Activated T-cell treated with anti-CD3 and anti-CD28 coated beads, Interleukin-2, amount 50 U/mL, for 4 hours (primary cell): ENCODE data around the gene ADAMTS12. TPM values are rescaled to one million over a fixed set of nuclear protein-coding genes. Genes with fewer than 3 reads are reported as not detected.

ENCODE experiments used
- ATAC-seq, 2 donors: fragments of 200-7000 bp; cut with Tn5 transposase; one replicate each; pipeline ENCODE4 v1.10.0; 2021
- DNase-seq: peaks from one replicate; pipeline ENCODE4 v3.0.0-alpha.2; 2020
- H3K27me3 Mint-ChIP-seq: one replicate; pipeline ENCODE4 v1.8.0; 2021; ENCODE audit warnings: low read depth, mixed read lengths
- H3K36me3 Mint-ChIP-seq: one replicate; pipeline ENCODE4 v1.8.0; 2022; ENCODE audit warnings: mixed read lengths; ENCODE audit not compliant: insufficient read depth
- H3K4me1 Mint-ChIP-seq: one replicate; pipeline ENCODE4 v1.8.0; 2021; ENCODE audit warnings: low read depth, mixed read lengths
- H3K4me3 Mint-ChIP-seq: one replicate; pipeline ENCODE4 v1.8.0; 2021; ENCODE audit warnings: mild to moderate bottlenecking, moderate library complexity, mixed read lengths
- H3K9me3 Mint-ChIP-seq: one replicate; pipeline ENCODE4 v1.8.0; 2021; ENCODE audit warnings: mixed read lengths
- total RNA-seq, 3 donors: library from RNA; stranded (reverse); gene quantifications; one replicate each; pipeline ENCODE4 v1.2.1, GENCODE V29; 2021

Gene ADAMTS12
- total RNA-seq, 3 donors from 2014 or later: 0.03 TPM; not detected in 2

GRCh38 chr5:33756491-33756890 is 135.3 kb downstream of the ADAMTS12 start:
- no peaks in the 10 kb centered on the region for H3K4me1 Mint-ChIP-seq
- no peak overlapping the region for H3K4me3 Mint-ChIP-seq
- no peak for ATAC-seq

GRCh38 chr5:33755231-33755630 is 136.6 kb downstream of the ADAMTS12 start:
- DNase-seq (no peak), ATAC-seq (no peak)
- no peaks in the 10 kb centered on the region for H3K9me3 Mint-ChIP-seq
- no peaks in the 10 kb centered on the region for H3K4me1 Mint-ChIP-seq
- H3K27me3 Mint-ChIP-seq: no peaks in the 10 kb centered on the region
- H3K4me3 Mint-ChIP-seq: no peak overlapping the region
- H3K36me3 Mint-ChIP-seq: no peaks in the 10 kb centered on the region

More at GRCh38 chr5:33756491-33756890, 135.3 kb downstream of the ADAMTS12 start:
- H3K36me3 Mint-ChIP-seq: no peaks in the 10 kb centered on the region
- no peak for DNase-seq
- no peaks in the 10 kb centered on the region for H3K9me3 Mint-ChIP-seq
- no peaks in the 10 kb centered on the region for H3K27me3 Mint-ChIP-seq

GRCh38 chr5:33753704-33754103 is 138.1 kb downstream of the ADAMTS12 start:
- DNase-seq: no peak
- Mint-ChIP-seq H3K36me3 (no peaks in the 10 kb centered on the region), H3K4me1 (no peaks in the 10 kb centered on the region), H3K27me3 (no peaks in the 10 kb centered on the region), H3K9me3 (no peaks in the 10 kb centered on the region), H3K4me3 (no peak overlapping the region)
- ATAC-seq: no peak

DNA sequence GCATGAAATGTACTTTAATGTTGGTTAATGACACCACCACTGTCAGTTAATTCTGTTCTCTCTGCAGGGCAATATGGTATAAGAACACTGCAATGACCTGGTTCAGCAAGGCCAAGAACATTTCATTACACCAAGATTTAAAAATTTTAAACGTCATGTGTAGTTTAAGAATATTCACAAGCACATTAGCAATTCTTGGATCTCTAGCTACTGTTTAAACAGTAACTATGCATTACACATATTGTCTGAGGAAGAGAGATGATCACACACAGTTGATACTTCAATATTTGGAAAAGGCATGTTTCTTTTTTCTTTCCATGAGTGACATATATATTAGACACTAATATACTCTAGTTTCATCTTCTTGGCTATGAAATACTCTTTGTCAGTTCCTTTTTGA is 143.0 kb downstream of the ADAMTS12 start:
- Mint-ChIP-seq H3K36me3 (no peaks in the 10 kb centered on the region), H3K4me3 (no peak overlapping the region), H3K27me3 (no peaks in the 10 kb centered on the region), H3K9me3 (no peaks in the 10 kb centered on the region), H3K4me1 (no peaks in the 10 kb centered on the region)
- DNase-seq: no peak
- no peak for ATAC-seq

DNA sequence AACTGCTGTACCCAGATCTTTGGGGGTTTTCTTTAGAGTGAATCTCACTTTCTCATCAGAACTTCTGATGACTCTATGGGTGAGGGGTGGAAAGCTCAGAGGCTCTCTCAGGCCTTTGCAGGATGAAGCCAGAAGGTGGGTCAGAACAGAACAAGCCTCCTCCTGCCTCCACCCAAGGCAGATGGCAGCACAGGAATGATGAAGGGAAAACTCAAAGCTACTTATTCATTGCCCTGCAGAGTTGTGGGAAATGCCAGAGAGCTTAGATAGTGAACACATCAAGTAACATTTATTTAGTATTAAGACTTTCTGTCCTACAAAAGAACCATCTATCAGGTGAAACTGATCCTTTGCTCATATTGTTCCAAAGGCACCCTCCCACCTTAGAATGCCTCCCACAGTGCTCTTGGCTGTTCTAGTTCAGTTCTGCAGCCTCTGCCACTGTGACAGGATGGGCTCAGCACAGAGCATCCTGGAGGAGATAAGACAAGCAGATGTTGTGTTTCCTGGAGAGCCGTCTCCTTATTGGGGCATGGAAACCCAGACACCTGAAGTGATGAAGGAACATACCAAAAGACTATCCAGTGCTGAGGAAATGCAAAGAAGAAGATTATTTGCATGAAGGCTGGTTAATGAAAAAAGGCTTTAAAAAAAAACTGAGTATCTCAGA is 146.6 kb downstream of the ADAMTS12 start:
- DNase-seq (no peak), ATAC-seq (no peak)
- H3K36me3 Mint-ChIP-seq: no peaks in the 10 kb centered on the region
- H3K4me1 Mint-ChIP-seq: no peaks in the 10 kb centered on the region
- H3K27me3 Mint-ChIP-seq: no peaks in the 10 kb centered on the region
- H3K4me3 Mint-ChIP-seq: no peak overlapping the region
- no peaks in the 10 kb centered on the region for H3K9me3 Mint-ChIP-seq

DNA sequence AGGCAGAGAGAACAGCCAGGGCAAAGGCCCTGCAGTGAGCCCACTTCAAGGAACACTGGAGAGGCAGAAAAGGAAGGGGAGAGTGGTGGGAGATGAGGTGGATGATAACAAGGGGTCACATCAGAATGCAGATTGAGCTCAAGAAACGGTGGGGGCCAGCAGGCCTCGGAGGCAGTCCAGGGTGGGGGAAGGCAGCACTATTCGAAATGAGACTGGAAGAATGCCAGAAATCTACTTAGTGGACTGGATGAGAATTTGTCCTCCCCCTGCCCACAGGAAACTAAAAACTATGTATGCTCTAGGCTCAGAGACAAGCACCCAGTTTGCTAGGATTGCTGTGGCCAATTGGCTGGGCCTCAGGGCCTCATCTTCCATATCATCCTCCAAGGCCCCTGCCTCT is 148.7 kb downstream of the ADAMTS12 start:
- H3K9me3 Mint-ChIP-seq: no peaks in the 10 kb centered on the region
- DNase-seq (no peak), ATAC-seq (no peak)
- H3K4me3 Mint-ChIP-seq: no peak overlapping the region
- no peaks in the 10 kb centered on the region for H3K4me1 Mint-ChIP-seq
- no peaks in the 10 kb centered on the region for H3K36me3 Mint-ChIP-seq
- H3K27me3 Mint-ChIP-seq: no peaks in the 10 kb centered on the region

- no peaks in the 10 kb centered on the region for H3K9me3 Mint-ChIP-seq
- no peak for ATAC-seq
- H3K4me1 Mint-ChIP-seq: no peaks in the 10 kb centered on the region
- no peaks in the 10 kb centered on the region for H3K36me3 Mint-ChIP-seq
- H3K27me3 Mint-ChIP-seq: no peaks in the 10 kb centered on the region
- H3K4me3 Mint-ChIP-seq: no peak overlapping the region
- DNase-seq: no peak
These were observed 149.6 kb downstream of the ADAMTS12 start for GRCh38 chr5:33742181-33742580.

GRCh38 chr5:33738967-33739366 is 152.8 kb downstream of the ADAMTS12 start:
- Mint-ChIP-seq H3K27me3 (no peaks in the 10 kb centered on the region), H3K36me3 (no peaks in the 10 kb centered on the region), H3K9me3 (peaks cover 2% of the 10 kb centered on the region), H3K4me3 (no peak overlapping the region), H3K4me1 (no peaks in the 10 kb centered on the region)
- DNase-seq: no peak
- ATAC-seq: no peak

- ATAC-seq: no peak
- H3K4me3 Mint-ChIP-seq: no peak overlapping the region
- no peak for DNase-seq
- H3K36me3 Mint-ChIP-seq: no peaks in the 10 kb centered on the region
- H3K9me3 Mint-ChIP-seq: peaks cover 2% of the 10 kb centered on the region
- H3K27me3 Mint-ChIP-seq: no peaks in the 10 kb centered on the region
- H3K4me1 Mint-ChIP-seq: no peaks in the 10 kb centered on the region
These were observed 153.7 kb downstream of the ADAMTS12 start for GRCh38 chr5:33738097-33738496.

GRCh38 chr5:33737697-33738096 is 154.1 kb downstream of the ADAMTS12 start:
- no peak overlapping the region for H3K4me3 Mint-ChIP-seq
- no peaks in the 10 kb centered on the region for H3K27me3 Mint-ChIP-seq
- no peaks in the 10 kb centered on the region for H3K4me1 Mint-ChIP-seq
- no peaks in the 10 kb centered on the region for H3K36me3 Mint-ChIP-seq
- DNase-seq (no peak), ATAC-seq (no peak)
- peaks cover 2% of the 10 kb centered on the region for H3K9me3 Mint-ChIP-seq

DNA sequence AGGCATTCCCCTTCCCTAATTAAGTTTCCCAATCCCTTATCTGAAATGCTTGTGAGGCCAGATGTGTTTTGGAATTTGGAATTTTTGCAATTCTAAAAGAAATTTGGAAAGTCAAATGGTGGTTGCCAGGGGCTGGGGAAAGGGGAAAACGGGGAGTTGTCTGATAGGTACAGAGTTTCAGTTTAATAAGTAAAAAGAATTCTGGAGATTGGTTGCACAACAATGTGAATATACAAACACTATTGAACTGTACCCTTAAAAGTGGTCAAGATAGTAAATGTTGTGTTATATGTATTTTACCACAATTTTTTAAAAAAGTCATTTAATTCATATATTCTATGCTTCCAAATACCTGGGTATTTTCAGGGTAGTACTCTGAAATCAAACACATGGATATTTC is 154.5 kb downstream of the ADAMTS12 start:
- peaks cover 2% of the 10 kb centered on the region for H3K9me3 Mint-ChIP-seq
- H3K27me3 Mint-ChIP-seq: no peaks in the 10 kb centered on the region
- DNase-seq: no peak
- no peak for ATAC-seq
- no peaks in the 10 kb centered on the region for H3K36me3 Mint-ChIP-seq
- no peaks in the 10 kb centered on the region for H3K4me1 Mint-ChIP-seq
- H3K4me3 Mint-ChIP-seq: no peak overlapping the region

DNA sequence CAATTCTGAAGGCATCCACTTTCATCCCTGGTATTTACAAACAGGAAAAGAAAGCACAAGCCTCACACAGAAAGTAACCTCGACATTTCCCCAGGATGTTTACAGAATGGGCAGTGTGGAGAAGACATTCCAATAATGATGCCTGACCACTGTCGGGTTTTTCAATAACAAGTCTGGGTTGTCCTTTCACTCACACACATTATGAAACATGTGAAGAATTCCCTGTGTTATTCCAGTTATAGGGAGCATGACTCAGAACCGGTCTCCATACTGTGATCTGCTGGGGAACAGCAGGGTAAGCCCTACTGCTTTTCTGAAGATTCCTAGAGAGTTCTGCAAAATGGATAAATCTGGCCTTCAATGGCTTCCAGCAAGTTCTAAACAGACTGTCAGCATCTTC is 155.3 kb downstream of the ADAMTS12 start:
- ATAC-seq (no peak), DNase-seq (no peak)
- Mint-ChIP-seq H3K9me3 (peaks cover 2% of the 10 kb centered on the region), H3K4me1 (no peaks in the 10 kb centered on the region), H3K27me3 (peaks cover 3% of the 10 kb centered on the region), H3K36me3 (no peaks in the 10 kb centered on the region), H3K4me3 (no peak overlapping the region)

GRCh38 chr5:33735072-33735471 is 156.7 kb downstream of the ADAMTS12 start:
- H3K9me3 Mint-ChIP-seq: peaks cover 2% of the 10 kb centered on the region
- H3K4me1 Mint-ChIP-seq: no peaks in the 10 kb centered on the region
- no peak overlapping the region for H3K4me3 Mint-ChIP-seq
- H3K36me3 Mint-ChIP-seq: no peaks in the 10 kb centered on the region
- ATAC-seq (no peak), DNase-seq (no peak)
- peaks cover 3% of the 10 kb centered on the region for H3K27me3 Mint-ChIP-seq

DNA sequence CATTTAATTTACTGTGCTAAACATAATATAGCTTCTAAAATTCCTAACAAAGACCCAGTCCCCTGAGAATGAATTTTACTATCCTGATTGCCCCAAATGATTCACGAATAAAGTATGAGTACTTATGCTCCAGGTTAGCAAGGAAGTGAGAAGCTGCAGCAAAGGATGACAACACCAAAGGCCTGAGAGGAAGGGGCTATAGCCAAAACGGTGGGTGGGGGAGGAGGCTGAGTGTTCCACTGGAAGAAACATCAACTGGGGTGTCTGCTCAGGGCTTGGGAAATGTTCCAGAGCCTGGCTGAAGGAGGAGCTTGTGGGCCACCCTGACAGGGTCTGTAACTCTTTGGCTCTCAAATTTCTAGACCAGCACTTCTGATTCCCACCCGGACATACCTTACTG is 157.3 kb downstream of the ADAMTS12 start:
- Mint-ChIP-seq H3K9me3 (peaks cover 2% of the 10 kb centered on the region), H3K27me3 (peaks cover 3% of the 10 kb centered on the region), H3K4me1 (no peaks in the 10 kb centered on the region), H3K4me3 (no peak overlapping the region), H3K36me3 (no peaks in the 10 kb centered on the region)
- DNase-seq (no peak), ATAC-seq (no peak)

DNA sequence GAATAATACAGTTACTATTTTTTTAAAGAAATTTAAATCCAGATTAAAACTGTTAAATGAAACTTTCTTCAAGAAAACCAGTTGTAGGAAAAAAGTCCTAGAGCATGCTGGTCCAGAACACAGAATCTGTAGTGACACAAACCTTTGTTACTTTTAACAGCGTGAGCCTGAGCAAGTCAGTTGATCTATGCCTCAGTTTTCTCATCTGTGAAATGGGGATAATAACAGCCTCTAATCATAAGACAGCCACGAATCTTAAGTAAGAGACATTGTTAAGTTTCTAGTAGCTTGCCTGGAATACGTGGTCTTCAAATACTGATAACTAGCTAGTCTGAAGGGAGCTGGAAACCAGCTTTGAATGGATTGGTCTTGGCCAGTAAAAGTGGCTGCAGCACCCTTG is 158.6 kb downstream of the ADAMTS12 start:
- no peak for ATAC-seq
- Mint-ChIP-seq H3K4me3 (no peak overlapping the region), H3K27me3 (peaks cover 3% of the 10 kb centered on the region), H3K9me3 (peaks cover 2% of the 10 kb centered on the region), H3K36me3 (no peaks in the 10 kb centered on the region), H3K4me1 (no peaks in the 10 kb centered on the region)
- DNase-seq: no peak
